Adrenal gland (tissue), 12 donors: Measurements from ENCODE around the gene PLEKHG7. TPM values are rescaled to one million over a fixed set of nuclear protein-coding genes. Genes with fewer than 3 reads are reported as not detected.

ENCODE experiments used
- DNase-seq, 7 donors: peaks; one replicate each; pipeline ENCODE4 v3.0.0-alpha.2; 2019 to 2020
- H3K27ac ChIP-seq, 5 donors: fragments of 200-600 bp; sonication (generic) in 4 of 5; 1 replicate in 3 of 5; 2 replicates in 2 of 5; pipeline versions ENCODE4 v1.5.1 to v1.8.0; 2016 to 2020; ENCODE audit warnings: mild to moderate bottlenecking in 1 of 5
- H3K27me3 ChIP-seq: fragments of 200-600 bp; 2 replicates; pipeline ENCODE4 v1.8.0; 2021
- H3K36me3 ChIP-seq, 2 donors: fragments of 200-600 bp; replicated peaks in 1 of 2; 1 replicate in 1 of 2; 2 replicates in 1 of 2; pipeline versions ENCODE4 v1.5.1 to v1.8.0; 2018 to 2022
- H3K4me1 ChIP-seq, 2 donors: fragments of 200-600 bp; replicated peaks in 1 of 2; 1 replicate in 1 of 2; 2 replicates in 1 of 2; pipeline versions ENCODE4 v1.5.1 to v1.8.0; 2018 to 2021
- H3K4me3 ChIP-seq, 4 donors: fragments of 200-600 bp; sonication (generic) in 3 of 4; one replicate each; pipeline ENCODE4 v1.5.1; 2016 to 2018
- H3K9me3 ChIP-seq, 3 donors: fragments of 200-600 bp; sonication (generic) in 1 of 3; replicated peaks in 1 of 3; 1 replicate in 2 of 3; 2 replicates in 1 of 3; pipeline versions ENCODE4 v1.5.1 to v1.8.0; 2016 to 2021
- POLR2A ChIP-seq, 2 donors: fragments of 450-650 bp; IDR thresholded peaks; one replicate each; pipeline ENCODE4 v1.6.1; 2017; ENCODE audit warnings: antibody characterized with exemption in 2 of 2, mild to moderate bottlenecking in 2 of 2, moderate library complexity in 1 of 2
- WGBS, 4 donors: extraction: QIAGEN DNeasy Blood & Tissue Kit in 2 of 4; methylation state at CpG; one replicate each; pipeline versions ENCODE4 v1.1.5 to v1.1.7; 2013 to 2017; 5-methylcytosine and 5-hydroxymethylcytosine counted together
- intact Hi-C, 2 donors: fragments of 100-400 bp; cut with DNase I; formaldehyde crosslinking; loops; one replicate each; pipeline versions ENCODE4 v1.14.1 to v1.15.0; 2022 to 2023
- polyA plus RNA-seq, 3 donors: library from polyadenylated mRNA; stranded (reverse); fragments of 200-250 nt in 2 of 3; fragments of 350-450 nt in 1 of 3; fragmentation: Illumina TruSeq in 1 of 3; extraction: RNeasy Lipid Tissue Mini Kit (QIAGEN cat#74804) in 1 of 3; gene quantifications; one replicate each; pipeline ENCODE4 v1.2.3, GENCODE V29; 2013 to 2014
- total RNA-seq, 9 donors: library from RNA; depleted of rRNA in 4 of 9; stranded (reverse); fragments of >200 nt in 4 of 9; fragments of 120-200 nt in 1 of 9; fragmentation: NEBNext Ultra II Directional in 1 of 9; extraction: Animal tissue kit (Norgen Biotek cat#: 25700) in 1 of 9; gene quantifications; one replicate each; pipeline versions ENCODE4 v1.1.0 to v1.2.4, GENCODE V29; 2013 to 2023
- TF ChIP-seq, protein P1 (sequence below), 6 experiments: fragments of 450-650 bp in 4 of 6; fragments of 200-600 bp in 2 of 6; sonication (generic) in 1 of 6; IDR thresholded peaks; 1 replicate in 5 of 6; 2 replicates in 1 of 6; pipeline versions ENCODE4 v1.5.1 to v1.8.0; 2016 to 2021; ENCODE audit warnings: antibody characterized with exemption in 6 of 6, mild to moderate bottlenecking in 2 of 6, moderate library complexity in 1 of 6
- donor health status: healthy with polysubstance abuse.
- donor health status: Bipolar disorder and iron deficiency.
- donor health status: DM: yes; HTN: yes; CAD: no.
- donor health status: DM: no; HTN: no; CAD: no.
- donor health status: DM: no; HTN: no; CAD: no.
- donor health status: DM: yes; HTN: yes; CAD: no.

The PLEKHG7 gene
- total and polyA plus RNA-seq, 12 donors: not detected

DNA sequence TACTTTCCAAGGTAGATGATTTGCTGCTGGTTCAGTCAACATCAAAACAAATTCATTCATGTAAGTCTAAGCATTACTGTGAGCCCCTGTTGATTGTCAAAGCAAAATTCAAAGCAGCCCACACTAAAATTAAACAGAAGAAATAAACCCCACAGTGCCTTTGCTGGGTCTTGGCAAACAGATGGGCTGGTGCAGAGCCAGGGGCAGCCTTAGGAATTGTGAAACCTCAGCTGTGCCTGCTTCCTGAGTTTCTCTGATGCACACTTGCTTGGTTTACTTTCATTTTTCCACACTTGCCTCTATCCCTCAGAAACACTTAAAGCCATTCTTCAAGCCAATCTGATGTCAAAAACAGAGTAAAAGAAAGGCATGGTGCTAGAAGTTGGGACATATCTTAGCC, 6.6 kb upstream of the PLEKHG7 start:
- Histone ChIP-seq H3K9me3 (no peaks in the 10 kb centered on the region), H3K27me3 (no peaks in the 10 kb centered on the region), H3K4me1 (no peaks in the 10 kb centered on the region), H3K36me3 (no peaks in the 10 kb centered on the region), H3K27ac (no peak overlapping the region), H3K4me3 (no peak overlapping the region)
- TF ChIP-seq, protein P1, sequence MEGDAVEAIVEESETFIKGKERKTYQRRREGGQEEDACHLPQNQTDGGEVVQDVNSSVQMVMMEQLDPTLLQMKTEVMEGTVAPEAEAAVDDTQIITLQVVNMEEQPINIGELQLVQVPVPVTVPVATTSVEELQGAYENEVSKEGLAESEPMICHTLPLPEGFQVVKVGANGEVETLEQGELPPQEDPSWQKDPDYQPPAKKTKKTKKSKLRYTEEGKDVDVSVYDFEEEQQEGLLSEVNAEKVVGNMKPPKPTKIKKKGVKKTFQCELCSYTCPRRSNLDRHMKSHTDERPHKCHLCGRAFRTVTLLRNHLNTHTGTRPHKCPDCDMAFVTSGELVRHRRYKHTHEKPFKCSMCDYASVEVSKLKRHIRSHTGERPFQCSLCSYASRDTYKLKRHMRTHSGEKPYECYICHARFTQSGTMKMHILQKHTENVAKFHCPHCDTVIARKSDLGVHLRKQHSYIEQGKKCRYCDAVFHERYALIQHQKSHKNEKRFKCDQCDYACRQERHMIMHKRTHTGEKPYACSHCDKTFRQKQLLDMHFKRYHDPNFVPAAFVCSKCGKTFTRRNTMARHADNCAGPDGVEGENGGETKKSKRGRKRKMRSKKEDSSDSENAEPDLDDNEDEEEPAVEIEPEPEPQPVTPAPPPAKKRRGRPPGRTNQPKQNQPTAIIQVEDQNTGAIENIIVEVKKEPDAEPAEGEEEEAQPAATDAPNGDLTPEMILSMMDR (IDR thresholded peaks at IDR 0.05): no peak
- no peak for TF ChIP-seq POLR2A (IDR thresholded peaks at IDR 0.05)
- DNase-seq: peak in 6 of 7 donors; percentile 31 to 66 (median 47)
- intact Hi-C loops: no loop called here

DNA sequence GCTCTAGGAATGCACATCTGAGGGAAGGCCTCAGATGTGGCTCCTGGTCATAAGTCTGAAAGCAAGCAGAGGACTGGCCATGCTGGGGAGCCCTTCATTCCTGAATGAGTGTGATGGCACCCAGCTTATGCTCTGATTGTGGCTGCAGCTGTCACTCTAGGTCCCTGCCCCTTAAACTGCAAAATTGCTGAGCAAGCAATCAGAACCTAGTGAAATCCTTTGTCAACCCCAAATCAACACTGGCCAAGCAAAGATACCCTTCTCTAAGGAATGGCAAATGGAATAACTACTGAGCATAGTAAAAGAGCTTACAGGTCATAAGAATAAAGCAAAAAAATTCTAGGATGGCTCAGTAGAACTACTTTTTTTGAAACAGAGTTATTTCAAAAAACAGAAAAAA, 4.3 kb upstream of the PLEKHG7 start:
- DNase-seq: no peak
- Histone ChIP-seq H3K27ac (no peak overlapping the region), H3K4me3 (no peak overlapping the region), H3K27me3 (no peaks in the 10 kb centered on the region), H3K4me1 (no peaks in the 10 kb centered on the region), H3K9me3 (no peaks in the 10 kb centered on the region), H3K36me3 (no peaks in the 10 kb centered on the region)
- TF ChIP-seq, protein P1 (IDR thresholded peaks at IDR 0.05): no peak
- no peak for TF ChIP-seq POLR2A (IDR thresholded peaks at IDR 0.05)
- intact Hi-C loops: no loop called here

DNA sequence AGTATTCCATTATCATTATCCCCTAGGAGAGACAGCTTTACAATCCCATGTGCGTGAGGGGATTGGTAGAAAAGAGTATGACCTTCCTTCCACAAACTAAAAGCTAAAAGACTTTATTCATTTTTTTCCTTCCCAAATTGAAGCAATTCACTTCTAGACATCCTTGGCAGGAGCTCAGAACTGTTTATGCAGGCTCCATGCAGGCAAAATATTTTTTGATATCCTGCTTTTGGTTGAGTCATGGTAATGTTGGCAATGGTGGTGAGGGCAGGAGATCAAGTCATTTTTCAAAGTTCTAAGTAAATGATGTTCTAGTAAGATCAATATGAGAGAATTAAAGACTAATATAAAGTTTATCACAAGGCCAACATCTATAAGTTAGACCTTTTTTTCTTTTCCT, 1.3 kb upstream of the PLEKHG7 start:
- TF ChIP-seq, protein P1 (IDR thresholded peaks at IDR 0.05): no peak
- TF ChIP-seq POLR2A (IDR thresholded peaks at IDR 0.05): no peak
- Histone ChIP-seq H3K27me3 (no peaks in the 10 kb centered on the region), H3K36me3 (no peaks in the 10 kb centered on the region), H3K27ac (no peak overlapping the region), H3K9me3 (no peaks in the 10 kb centered on the region), H3K4me1 (no peaks in the 10 kb centered on the region), H3K4me3 (no peak overlapping the region)
- 76 to 87% (median 82%) methylated on average over 1 of the region's 1 CpG for WGBS, 4 donors
- DNase-seq: no peak
- intact Hi-C loops: no loop called here

DNA sequence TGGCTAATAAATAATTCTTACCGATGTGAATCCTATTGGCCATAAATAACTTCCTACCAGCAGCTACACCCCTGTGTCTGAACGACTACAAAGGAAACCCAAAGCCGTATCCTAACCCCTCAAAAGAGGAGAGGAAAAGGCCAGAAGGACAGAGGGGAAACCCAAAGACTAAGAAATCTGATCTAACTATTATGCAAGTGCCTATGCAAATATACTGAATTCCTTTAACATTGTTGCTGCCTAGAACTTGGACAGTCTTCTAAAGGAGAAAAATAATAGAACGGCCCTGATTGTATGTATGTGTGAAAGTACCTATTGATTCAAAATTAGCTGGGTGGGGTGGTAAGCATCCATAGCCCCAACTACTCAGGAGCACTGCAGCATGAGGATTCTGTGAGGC, 997 bp downstream of the PLEKHG7 start:
- Histone ChIP-seq H3K4me3 (no peak overlapping the region), H3K9me3 (no peaks in the 10 kb centered on the region), H3K36me3 (no peaks in the 10 kb centered on the region), H3K4me1 (no peaks in the 10 kb centered on the region), H3K27me3 (no peaks in the 10 kb centered on the region), H3K27ac (no peak overlapping the region)
- 74 to 86% (median 83%) methylated on average over 4 of the region's 4 CpGs for WGBS, 4 donors
- DNase-seq: no peak
- intact Hi-C loops: no loop called here
- no peak for TF ChIP-seq POLR2A (IDR thresholded peaks at IDR 0.05)
- TF ChIP-seq, protein P1 (IDR thresholded peaks at IDR 0.05): no peak
